AG09309 (cell line): ENCODE measurements around the gene NEMP2.

Source experiments
- DNase-seq: peaks from one replicate; pipeline ENCODE4 v3.0.0-alpha.2; 2010; ENCODE audit warnings: low read depth
- H3K4me3 ChIP-seq: 2 replicates; pipeline ENCODE4 v1.5.1; 2011; ENCODE audit warnings: mild to moderate bottlenecking, low read depth, low read length, moderate library complexity; ENCODE audit not compliant: control insufficient read depth
- TF ChIP-seq, protein P1 (sequence below): IDR thresholded peaks from 2 replicates; pipeline ENCODE4 v1.5.1; 2011; ENCODE audit warnings: mild to moderate bottlenecking, low read depth, low read length, inconsistent platforms; ENCODE audit not compliant: insufficient read depth, control insufficient read depth; ENCODE audit errors: missing control alignments

NEMP2 gene

DNA sequence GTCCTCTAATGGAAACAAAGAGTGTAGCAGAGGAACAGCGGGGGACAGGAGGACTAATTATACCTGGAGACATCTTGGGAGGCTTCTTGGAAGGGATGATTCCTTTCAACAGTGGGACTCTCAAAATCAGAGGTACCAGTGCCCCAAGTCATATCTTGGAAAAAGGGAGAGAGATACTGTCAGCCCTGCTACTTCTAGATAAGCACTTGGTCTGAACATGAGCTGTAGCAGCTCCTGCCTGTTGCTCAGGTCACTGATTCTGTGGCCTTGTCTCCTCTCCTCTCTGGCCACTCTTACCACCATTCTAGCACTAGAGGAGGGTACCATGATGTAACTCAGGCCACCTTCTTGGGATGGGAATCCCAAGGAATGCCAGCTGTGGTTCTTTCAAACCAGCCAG lies 71.9 kb downstream of the NEMP2 start:
- DNase-seq, result no peak
- TF ChIP-seq, protein P1, sequence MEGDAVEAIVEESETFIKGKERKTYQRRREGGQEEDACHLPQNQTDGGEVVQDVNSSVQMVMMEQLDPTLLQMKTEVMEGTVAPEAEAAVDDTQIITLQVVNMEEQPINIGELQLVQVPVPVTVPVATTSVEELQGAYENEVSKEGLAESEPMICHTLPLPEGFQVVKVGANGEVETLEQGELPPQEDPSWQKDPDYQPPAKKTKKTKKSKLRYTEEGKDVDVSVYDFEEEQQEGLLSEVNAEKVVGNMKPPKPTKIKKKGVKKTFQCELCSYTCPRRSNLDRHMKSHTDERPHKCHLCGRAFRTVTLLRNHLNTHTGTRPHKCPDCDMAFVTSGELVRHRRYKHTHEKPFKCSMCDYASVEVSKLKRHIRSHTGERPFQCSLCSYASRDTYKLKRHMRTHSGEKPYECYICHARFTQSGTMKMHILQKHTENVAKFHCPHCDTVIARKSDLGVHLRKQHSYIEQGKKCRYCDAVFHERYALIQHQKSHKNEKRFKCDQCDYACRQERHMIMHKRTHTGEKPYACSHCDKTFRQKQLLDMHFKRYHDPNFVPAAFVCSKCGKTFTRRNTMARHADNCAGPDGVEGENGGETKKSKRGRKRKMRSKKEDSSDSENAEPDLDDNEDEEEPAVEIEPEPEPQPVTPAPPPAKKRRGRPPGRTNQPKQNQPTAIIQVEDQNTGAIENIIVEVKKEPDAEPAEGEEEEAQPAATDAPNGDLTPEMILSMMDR, result no peak
- no peak overlapping the region for H3K4me3 ChIP-seq

DNA sequence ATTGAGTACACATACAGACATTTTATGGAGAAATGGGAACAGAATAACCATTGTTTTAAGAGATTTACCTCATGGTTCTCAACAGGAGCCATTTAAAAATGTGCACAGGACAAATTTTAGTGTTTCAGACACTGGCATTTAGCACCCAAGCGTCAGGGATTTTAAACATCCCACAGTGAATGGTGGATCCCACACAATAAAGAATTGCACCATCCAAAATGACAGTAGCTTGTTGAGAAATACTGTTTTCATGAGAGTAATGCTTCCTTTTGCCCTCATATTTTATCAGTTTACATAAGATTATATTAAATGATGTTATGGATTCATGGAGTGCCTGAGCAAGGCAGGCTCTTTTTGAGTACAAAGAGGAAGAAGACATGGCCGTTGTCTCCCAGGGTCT lies 72.3 kb downstream of the NEMP2 start:
- no peak overlapping the region for H3K4me3 ChIP-seq
- TF ChIP-seq, protein P1, result no peak
- DNase-seq, result no peak

DNA sequence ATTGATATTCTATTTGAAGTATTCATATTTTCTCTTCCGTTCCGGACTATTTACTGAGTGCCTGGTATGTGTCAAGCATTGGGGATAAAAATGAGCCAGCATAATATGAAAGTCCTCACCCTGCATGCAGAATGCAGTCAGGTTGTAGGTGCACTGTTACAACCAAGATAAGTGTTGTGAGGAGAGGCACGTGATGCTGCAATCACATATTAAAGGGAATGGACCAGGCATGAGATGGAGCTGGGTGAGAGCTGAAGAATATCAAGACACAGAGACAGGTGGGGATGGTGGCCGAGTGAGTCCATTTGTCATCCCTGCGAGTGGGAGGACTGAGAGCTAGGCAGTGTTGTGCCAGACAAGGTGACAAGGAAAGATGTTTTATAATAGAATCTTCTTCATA lies 74.0 kb downstream of the NEMP2 start:
- H3K4me3 ChIP-seq, result no peak overlapping the region
- TF ChIP-seq, protein P1, result no peak
- DNase-seq, result no peak

DNA sequence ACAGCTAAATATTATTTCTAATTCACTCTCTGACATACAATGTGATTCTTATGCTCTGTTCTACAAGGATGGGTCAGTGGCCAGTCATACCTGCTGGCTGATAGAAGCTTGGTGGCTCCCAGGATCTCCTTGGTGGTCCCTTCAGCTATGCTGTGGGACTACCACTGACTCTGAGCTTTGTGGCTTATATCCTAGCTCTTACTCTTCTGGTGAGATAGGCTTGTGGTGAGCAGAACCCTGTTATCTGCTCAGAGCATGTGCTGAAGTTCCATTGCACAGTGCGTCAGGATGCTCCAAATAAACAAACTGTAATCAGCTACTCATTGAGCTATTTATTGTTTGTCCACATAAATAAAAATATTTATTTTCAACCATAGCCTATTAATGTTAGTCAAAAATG lies 74.6 kb downstream of the NEMP2 start:
- no peak overlapping the region for H3K4me3 ChIP-seq
- DNase-seq, result no peak
- TF ChIP-seq, protein P1, result no peak

DNA sequence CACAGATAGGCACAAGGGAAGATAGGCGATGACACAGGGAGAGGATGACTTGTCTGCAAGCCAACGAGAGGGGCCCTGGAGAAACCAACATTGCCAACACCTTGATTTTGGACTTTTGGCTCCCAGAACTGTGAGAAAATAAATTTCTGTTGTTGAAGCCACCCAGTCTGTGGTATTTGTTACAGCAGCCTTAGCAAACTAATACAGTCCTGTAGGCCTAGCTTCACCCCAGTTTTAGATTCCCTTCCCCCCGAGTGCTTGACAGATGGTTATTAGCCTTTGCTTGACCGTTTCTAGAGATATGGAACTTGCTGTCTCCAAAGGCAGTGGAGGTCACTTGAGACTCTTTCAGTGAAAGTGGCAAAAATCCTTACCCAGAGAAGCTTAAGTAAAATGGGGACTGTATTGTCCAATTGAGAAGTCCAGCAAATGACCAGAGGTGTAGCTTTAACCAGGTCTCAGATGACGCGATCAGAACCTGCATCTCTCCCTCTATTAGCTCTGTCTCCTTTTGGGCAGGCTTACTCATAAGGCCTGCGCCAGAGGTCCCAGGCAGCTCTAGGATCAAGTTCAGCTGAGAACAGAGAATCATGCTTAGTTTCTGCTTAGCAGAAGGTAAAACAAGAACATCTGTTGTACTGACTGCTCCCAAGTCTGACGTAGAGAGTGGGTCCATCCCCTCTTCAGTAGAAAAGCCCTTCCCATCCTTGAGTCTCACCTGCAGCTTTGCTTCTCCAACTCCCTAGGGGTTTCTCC lies 76.0 kb downstream of the NEMP2 start:
- TF ChIP-seq, protein P1, result no peak
- no peak for DNase-seq
- H3K4me3 ChIP-seq, result no peak overlapping the region

DNA sequence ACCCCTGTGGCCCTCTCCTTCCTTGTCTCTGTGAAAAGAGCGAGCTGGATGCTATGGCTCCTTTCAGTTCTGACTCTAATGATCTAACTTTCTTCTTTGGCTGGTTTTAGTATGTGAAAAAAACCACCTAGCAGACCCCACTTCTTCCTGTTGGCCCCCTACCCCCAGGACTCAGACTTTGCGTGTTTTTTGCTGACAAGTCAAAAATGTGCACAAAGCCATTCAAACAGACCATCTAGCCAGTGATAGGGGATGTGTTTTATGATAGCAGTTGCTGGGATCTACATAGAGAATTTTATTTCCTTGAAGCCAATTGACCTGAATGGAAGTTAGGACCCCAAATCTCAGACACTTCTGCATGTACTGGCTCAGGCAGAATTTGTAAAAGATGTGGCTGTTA lies 77.3 kb downstream of the NEMP2 start:
- no peak overlapping the region for H3K4me3 ChIP-seq
- TF ChIP-seq, protein P1, result no peak
- no peak for DNase-seq
